ENCODE measurements around the gene PAK4. TPM values are rescaled to one million over a fixed set of nuclear protein-coding genes. Genes with fewer than 3 reads are reported as not detected.

The PAK4 gene
- total RNA-seq, 4 donors from 2014 or later: 20.7 to 25.3 (median 23.6) TPM

GRCh38 chr19:39174558-39175544, 49.3 kb downstream of the PAK4 start:
- DNase-seq (ENCODE audit: low spot score in 2 of 2): no peak
- Histone ChIP-seq H3K9me3 (no peaks in the 10 kb centered on the region), H3K36me3 (peaks cover 95% of the 10 kb centered on the region), H3K27me3 (no peaks in the 10 kb centered on the region), H3K27ac (no peak overlapping the region), H3K4me1 (peaks cover 4% of the 10 kb centered on the region), H3K4me3 (no peak overlapping the region)
- WGBS: 85% methylated on average over 14 of the region's 43 CpGs
- no peak for TF ChIP-seq POLR2AphosphoS5 (IDR thresholded peaks at IDR 0.05)
- no peak for TF ChIP-seq POLR2A (IDR thresholded peaks at IDR 0.05)

GRCh38 chr19:39175564-39175963, 50.0 kb downstream of the PAK4 start:
- no peak for TF ChIP-seq POLR2A (IDR thresholded peaks at IDR 0.05)
- no peak for TF ChIP-seq POLR2AphosphoS5 (IDR thresholded peaks at IDR 0.05)
- no peak for TF ChIP-seq CTCF (IDR thresholded peaks at IDR 0.05)
- TF ChIP-seq EP300 (IDR thresholded peaks at IDR 0.05): no peak
- 100% methylated on average over 2 of the region's 7 CpGs for WGBS
- peaks cover 91% of the 10 kb centered on the region for H3K36me3 ChIP-seq

GRCh38 chr19:39177110-39177699, 51.6 kb downstream of the PAK4 start:
- H3K36me3 ChIP-seq: peaks cover 78% of the 10 kb centered on the region
- no peak overlapping the region for H3K4me3 ChIP-seq
- WGBS: 98% methylated on average over 5 of the region's 10 CpGs
- no peak for DNase-seq (ENCODE audit: low spot score in 2 of 2)
- no peak overlapping the region for H3K27ac ChIP-seq
- no peak for TF ChIP-seq POLR2AphosphoS5 (IDR thresholded peaks at IDR 0.05)
- TF ChIP-seq CTCF (IDR thresholded peaks at IDR 0.05): no peak
- TF ChIP-seq POLR2A (IDR thresholded peaks at IDR 0.05): no peak
- no peak for TF ChIP-seq EP300 (IDR thresholded peaks at IDR 0.05)
- no peaks in the 10 kb centered on the region for H3K9me3 ChIP-seq
- H3K4me1 ChIP-seq: no peaks in the 10 kb centered on the region
- H3K27me3 ChIP-seq: no peaks in the 10 kb centered on the region

More at GRCh38 chr19:39175564-39175963, 50.0 kb downstream of the PAK4 start:
- Histone ChIP-seq H3K9me3 (no peaks in the 10 kb centered on the region), H3K4me3 (no peak overlapping the region), H3K27ac (no peak overlapping the region), H3K27me3 (no peaks in the 10 kb centered on the region), H3K4me1 (no peaks in the 10 kb centered on the region)
- DNase-seq (ENCODE audit: low spot score in 2 of 2): no peak

GRCh38 chr19:39177736-39178135, 52.1 kb downstream of the PAK4 start:
- H3K4me3 ChIP-seq: no peak overlapping the region
- no peak for TF ChIP-seq EP300 (IDR thresholded peaks at IDR 0.05)
- TF ChIP-seq CTCF (IDR thresholded peaks at IDR 0.05): no peak
- no peak for TF ChIP-seq POLR2AphosphoS5 (IDR thresholded peaks at IDR 0.05)
- TF ChIP-seq POLR2A (IDR thresholded peaks at IDR 0.05): no peak
- H3K4me1 ChIP-seq: no peaks in the 10 kb centered on the region
- H3K9me3 ChIP-seq: no peaks in the 10 kb centered on the region
- H3K36me3 ChIP-seq: peaks cover 73% of the 10 kb centered on the region
- DNase-seq (ENCODE audit: low spot score in 2 of 2): no peak
- 98% methylated on average over 8 of the region's 11 CpGs for WGBS
- no peaks in the 10 kb centered on the region for H3K27me3 ChIP-seq
- no peak overlapping the region for H3K27ac ChIP-seq

- Histone ChIP-seq H3K36me3 (peaks cover 66% of the 10 kb centered on the region), H3K4me1 (no peaks in the 10 kb centered on the region), H3K27me3 (no peaks in the 10 kb centered on the region), H3K27ac (no peak overlapping the region), H3K9me3 (no peaks in the 10 kb centered on the region), H3K4me3 (no peak overlapping the region)
- TF ChIP-seq POLR2AphosphoS5 (IDR thresholded peaks at IDR 0.05) (no peak), CTCF (IDR thresholded peaks at IDR 0.05) (no peak), EP300 (IDR thresholded peaks at IDR 0.05) (no peak), POLR2A (IDR thresholded peaks at IDR 0.05) (no peak)
- WGBS: 83% methylated on average over 9 of the region's 30 CpGs
- DNase-seq (ENCODE audit: low spot score in 2 of 2): no peak
Observed at GRCh38 chr19:39178296-39179006, 52.9 kb downstream of the PAK4 start.

All from suprapubic skin (tissue), 4 donors.